Hindlimb muscle (tissue), 1 donor: Measurements from ENCODE around the gene SMLR1. TPM values are rescaled to one million over a fixed set of nuclear protein-coding genes. Genes with fewer than 3 reads are reported as not detected.

Experiments used
- DNase-seq: peaks from one replicate; pipeline ENCODE4 v3.0.0-alpha.2; 2013
- polyA plus RNA-seq: library from polyadenylated mRNA; unstranded; fragments of 120-200 nt; gene quantifications from one replicate; pipeline ENCODE4 v1.2.1, GENCODE V29; 2013; ENCODE audit not compliant: insufficient read length

The SMLR1 gene
- polyA plus RNA-seq, 1 donor: not detected

DNA sequence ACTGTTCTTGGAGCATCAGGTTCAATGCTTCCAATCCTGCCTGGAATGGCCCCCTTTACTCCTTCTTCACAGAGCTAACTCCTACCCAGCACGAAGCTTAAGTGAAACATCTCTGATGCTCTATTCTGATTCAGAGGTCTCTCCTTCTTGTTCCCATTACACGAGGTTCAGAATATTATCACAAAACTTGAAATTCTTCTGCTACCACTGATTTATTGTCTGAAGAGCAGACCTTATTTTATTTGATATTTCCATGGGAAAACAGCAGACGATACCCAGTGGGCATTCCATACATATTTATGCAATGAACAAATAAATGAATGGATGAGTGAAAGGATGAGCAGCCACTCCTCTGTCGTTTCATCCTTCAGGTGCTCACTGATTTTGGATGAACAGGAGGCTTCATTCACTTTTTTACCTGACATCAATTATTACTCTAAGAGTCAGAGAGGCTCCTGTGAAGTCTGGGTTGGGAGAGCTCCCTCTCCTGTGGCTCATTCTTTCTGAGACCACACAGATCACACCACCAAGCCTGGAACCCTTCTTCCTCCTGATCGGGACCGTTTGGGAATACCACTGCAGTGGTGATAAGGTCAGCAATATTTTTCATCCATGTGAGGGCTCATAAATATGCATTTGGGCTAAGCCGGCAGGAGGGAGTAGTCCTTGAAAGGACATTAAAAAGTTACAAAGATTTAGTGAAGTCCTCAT is 25.8 kb downstream of the SMLR1 start:
- DNase-seq: no peak

DNA sequence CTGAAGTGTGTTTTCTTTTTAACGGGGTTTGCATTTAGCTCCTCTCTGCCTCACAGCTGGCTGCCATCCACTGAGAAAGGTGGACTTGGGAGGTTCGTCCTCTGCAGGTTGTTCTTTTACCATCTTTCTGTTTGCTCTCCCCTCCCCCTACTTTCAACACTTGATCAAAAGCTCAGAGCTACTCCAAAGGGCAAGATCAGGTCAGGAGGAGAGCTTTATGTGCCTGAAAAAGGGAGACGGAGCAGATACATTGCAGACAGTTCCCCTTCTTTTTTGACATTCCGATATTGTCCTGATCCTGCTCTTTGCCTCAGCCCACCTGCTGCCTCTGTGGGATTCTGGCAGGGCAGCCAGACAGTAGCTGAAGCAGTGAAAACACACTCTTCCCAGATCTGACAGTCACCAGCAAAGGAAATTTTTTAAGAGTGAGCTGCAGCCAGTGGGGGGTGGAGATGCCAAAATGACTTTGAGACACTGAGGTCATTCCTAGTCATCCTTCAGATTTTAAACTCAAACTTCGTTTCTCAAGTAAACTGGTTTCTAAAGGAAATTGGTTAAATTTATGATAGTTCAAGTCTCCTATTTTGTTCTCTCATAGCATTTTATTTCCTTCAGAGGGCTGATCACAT is 26.5 kb downstream of the SMLR1 start:
- no peak for DNase-seq

DNA sequence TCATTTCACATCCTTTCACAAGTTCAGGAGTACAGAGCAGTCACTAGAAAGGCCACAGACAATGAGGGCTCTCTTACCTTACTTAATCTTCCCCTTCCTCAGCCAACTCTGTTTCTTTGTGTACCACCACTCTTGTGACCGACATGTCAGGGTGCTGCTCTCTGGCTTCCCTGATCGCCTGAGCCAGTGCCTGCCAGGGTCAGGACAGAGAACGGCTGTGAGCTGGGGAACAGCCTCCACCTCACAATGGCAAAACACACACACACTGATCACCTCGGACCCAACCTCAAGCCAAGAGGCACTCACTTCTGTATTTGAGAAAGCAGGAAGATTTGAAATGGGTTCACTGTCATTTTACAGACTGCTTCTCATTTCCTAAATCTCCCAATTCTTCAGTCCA is 30.8 kb downstream of the SMLR1 start:
- no peak for DNase-seq

DNA sequence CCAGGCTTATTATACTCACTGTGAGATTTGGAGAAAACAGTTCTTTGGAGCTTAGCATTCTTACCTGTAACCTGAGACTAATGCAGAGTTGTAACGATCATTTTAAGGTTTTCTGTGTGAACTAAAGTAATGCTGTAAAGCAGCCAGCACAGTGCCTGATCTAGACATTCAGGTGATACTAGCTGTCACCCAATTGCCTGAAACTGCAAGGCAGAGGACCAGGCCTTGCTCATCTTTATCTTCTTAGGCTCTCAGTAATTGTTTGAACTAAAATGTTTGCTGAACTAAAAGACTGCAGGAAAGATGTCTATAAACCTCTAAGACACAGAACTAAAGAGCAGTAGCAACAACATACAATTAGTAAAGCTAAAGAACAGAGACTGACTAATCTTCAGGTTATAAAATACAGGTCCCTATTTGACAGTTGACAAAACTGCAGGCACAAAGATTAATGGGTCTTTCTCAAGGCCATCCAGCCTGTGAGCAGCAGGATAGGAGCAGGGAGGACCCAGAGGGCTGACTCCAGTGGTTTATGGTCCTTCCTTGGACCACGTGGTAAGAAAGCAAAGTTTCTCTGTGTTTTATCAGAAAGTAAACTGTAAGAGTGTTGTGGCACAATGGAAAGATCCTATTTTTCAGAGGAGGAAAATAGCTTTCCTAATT is 31.4 kb downstream of the SMLR1 start:
- no peak for DNase-seq

DNA sequence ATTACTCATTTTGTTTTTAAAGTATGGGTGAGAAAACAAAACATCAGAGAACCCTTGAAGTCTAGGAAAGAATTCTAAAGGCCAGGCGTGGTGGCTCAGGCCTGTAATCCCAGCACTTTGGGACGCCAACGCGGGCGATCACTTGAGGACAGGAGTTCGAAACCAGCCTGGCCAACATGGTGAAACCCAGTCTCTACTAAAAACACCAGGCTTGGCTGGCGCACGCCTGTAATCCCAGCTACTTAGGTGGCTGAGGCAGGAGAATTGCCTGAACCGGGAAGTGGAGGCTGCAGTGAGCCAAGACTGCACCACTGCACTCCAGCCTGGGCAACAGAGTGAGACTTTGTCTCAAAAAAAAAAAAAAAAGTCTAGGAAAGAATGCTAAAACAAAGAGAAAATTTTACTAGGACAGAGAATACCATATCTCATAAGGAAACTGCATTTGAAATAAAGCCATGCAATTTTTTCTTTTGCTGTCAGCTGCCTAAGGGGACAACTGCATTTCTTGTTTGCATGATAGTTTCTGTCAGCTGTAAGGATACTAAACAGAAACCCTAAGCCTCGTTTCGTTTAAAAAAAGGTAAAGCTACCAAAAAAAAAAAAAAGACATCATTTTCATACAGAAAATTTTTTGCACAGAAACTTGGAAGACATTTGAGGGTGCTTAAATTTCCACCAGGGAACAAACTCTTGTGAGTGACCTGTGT is 32.1 kb downstream of the SMLR1 start:
- no peak for DNase-seq

DNA sequence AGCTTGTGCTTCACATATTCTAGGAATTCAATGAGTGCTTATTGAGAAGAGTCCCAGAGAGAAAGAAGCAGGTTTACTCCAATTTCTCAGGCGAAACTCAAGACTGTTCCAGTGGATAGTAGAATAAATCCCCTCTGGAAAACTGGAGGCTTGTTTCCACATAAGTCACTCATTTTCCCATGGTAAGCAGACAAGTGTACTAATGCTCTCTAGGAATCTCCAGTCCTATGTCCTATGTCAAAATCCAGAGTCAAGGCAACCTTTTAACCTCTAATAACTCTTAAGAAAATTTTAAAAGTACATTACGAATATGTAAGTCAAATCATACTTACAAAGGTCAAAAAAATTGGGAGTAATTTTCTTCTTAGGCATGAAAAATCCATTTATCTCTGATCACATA is 35.2 kb downstream of the SMLR1 start:
- DNase-seq: no peak

DNA sequence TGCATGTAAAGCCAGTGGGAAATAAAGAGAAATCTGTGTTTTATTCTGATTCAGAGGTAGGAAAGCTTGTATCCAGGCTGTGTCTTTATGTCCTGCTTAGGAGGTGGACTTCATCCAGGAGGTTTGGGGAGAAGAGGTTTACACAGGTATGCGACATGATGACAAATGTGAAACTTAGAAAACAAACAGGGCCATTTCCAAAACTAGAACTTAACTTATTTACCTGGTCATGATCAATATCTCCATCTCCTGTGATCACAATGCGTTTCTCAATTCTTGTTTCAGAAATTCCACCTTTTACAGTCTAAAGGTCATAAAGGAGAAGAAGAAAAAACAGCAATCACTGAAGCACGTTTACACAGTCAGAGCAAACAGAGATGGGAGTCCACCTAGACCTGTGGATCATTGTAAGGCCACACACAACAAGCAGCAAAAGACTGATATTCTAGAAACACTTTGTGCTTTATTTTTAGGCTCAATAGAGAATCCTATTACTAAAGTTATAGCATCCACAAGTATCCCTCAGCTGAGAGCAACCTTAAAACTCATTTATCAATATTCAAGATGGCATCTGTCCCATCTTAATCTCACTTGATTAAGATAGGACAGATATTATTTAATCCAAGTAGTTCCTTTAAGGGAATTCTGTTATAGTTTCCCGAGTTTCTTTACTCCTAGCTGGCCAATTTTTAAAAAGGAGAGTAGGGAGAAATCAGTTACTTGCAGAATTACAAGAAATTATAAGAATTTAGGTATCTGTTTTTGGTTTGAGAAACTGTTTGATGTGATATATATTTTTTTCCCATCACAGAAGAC is 36.4 kb downstream of the SMLR1 start:
- no peak for DNase-seq

DNA sequence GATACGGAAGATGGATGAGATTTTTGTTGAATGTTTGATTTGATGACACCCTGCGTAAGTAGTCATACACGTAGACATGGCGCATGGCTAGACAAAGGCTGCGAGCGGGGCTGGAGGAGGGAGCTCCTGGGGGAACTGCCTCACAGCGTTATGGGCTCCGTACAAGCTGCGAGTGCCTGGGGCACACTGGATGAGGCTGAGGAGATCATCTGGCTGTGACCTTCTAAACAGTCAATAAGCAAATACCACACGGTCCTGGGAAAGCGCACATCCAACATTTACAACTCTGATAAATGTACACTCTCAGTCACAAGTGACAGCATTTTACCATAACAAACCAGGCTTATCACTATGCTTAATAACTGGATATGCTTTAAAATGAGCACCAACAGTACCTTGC is 37.1 kb downstream of the SMLR1 start:
- DNase-seq: no peak

DNA sequence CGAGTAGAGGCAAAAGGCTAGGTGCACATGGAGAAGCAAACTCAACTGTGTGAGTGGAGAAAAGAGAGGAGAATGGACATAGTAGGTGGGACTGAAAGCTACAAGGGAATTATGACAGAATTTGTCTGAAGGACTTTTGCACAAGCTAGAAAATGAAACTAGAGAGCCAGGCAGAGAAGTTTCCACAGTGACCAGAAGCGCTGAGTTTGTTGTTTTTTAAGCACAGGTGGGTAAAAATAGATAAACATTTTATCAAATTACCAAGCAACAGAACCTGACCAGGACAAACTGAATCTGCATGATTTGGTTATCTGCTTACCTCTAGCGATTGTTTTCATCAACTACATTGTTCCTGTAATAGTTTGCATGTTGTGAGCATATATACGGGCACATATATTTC is 38.6 kb downstream of the SMLR1 start:
- no peak for DNase-seq

DNA sequence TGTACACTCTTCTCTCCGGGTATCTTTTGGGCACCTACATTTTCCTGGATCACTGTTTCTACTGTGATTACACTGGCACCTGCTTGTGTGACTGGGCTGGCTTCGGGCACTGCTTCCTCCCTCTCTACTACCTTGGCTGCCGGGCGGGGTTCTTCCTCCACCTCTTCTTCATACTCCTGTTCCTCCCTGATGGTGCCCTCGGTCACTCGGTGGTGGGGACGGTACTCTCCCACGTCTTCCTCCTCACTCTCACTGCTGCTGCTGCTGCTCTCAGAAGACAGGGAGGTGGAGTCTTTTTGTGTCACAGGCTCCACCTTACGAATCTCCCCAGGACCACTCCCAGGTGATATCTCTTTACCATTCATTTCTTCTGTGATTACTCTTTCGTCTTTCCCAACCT is 42.5 kb downstream of the SMLR1 start:
- DNase-seq: no peak

DNA sequence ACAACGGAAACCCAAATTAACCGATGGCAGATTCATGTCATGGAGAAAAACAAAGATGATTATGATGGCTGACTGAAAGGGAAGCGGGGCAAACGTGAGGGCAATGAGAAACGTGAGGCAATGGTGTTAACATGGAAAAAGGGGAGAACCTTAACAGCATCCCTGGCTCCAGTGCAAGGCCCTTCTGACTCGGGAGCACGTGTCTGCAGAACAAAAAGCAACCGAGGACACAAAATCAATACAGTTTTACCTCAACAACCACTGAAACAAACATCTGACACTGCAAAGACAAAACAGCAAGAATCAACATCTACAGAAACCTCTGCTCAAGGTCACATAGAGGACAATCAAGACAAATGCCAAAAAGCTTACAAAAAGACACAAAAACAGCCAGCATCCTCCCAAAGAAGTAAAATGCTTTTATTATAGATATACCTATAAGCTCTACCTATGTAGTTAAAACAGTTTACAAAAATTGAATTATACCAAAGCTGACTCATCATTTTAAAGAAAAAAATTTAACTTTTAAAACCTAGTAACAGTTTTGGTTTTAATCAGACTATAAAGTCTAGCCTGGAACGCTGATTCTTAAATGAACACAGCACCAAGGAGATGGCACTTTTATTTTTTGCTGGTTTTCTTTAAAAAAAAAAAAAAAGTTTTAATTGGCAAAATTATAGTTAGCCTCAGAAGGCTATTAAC is 43.1 kb downstream of the SMLR1 start:
- no peak for DNase-seq

DNA sequence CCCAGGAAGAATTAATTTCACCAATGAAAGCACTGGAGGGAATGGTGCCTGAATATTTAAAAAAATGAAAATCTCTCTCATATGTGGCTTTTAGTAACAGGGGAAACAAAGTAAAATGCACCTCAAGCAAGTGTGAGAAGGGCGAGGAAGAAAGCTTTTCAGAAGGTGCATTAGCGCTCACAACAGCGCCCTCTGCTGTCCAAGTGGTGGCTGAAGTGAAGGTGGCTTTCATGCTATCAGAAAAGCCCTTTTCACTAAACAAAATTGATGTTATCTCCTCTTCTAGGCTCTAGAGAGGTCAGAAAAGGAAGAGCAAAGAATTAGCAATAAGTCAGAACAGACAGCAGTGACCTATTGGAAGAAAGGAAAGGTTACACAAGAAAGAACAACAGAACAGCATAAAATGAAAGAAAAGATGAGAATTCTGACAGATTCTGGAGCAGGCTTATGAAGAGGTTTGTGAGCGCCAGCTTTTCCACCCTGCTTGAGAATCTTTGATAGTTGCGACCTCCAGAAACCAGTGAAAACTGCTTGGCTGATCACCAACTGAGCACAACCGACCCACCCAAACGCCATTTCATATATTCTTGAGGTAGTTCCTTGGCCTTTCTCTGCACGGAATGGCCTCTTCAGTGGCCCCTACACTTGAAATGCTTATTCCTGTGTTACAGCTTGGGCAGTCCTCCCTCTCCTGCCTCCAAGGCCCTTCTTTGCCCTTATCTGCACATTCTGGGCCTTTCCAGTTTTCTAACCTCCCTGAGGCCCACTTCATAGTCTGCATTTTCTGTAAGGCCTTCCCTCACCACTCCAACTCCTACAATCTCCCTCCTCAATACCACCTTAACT is 45.3 kb downstream of the SMLR1 start:
- peak; percentile 69 for DNase-seq

DNA sequence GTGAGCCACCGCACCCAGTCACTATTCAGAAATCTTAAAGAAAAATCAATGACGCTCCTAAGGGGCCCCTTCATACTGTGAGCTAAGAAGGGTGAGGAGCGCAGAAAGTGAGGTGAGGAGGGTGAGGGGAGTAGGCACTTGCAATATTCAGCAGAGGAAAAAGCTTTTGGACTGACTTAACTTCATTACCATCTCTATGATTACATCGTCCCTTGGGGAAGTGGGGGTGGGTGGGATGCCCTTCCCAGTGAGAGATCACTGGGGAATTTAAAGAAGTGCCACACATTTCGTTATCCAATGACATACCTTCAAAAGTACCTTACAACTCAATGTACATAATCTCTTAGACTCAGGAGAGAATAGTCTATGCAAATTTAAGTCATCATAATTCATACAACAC is 46.5 kb downstream of the SMLR1 start:
- DNase-seq: no peak

DNA sequence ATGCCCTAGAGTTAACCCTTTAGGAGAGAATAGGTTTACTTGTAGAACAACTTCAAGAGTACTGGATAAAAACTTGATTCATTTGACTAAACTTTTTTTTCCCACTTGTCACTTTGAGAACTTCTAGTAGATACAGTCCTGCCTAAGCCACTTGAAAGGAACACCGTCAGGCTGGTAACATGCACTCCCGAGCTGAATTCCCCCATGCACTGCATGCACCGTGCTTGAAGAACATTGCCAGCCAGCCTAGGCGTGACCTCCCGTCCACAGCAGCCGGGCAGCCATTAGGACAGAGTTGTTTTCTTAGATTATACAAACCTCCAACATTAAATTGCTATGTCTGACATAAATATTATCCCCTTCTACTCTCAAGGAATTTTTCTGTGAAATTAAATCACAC is 52.6 kb downstream of the SMLR1 start:
- no peak for DNase-seq

DNA sequence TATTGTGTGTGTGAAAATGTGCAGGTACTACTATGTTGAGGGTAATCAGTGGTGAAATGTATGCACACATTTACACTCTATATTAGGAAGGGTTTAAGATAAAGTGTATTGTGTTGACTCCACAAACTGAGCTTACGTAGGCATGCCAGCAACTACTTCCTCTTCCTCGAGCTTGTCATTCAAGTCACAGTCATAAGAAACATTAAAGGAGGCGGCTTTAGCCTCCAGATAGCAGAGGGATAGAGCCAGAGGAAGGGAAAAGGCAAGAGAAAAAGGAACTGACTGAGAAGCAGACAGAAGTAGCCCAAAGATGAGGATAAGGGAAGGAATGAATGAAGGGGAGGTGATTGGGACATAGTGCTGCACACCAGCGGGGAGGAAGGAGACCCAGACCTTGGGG is 55.2 kb downstream of the SMLR1 start:
- DNase-seq: no peak

DNA sequence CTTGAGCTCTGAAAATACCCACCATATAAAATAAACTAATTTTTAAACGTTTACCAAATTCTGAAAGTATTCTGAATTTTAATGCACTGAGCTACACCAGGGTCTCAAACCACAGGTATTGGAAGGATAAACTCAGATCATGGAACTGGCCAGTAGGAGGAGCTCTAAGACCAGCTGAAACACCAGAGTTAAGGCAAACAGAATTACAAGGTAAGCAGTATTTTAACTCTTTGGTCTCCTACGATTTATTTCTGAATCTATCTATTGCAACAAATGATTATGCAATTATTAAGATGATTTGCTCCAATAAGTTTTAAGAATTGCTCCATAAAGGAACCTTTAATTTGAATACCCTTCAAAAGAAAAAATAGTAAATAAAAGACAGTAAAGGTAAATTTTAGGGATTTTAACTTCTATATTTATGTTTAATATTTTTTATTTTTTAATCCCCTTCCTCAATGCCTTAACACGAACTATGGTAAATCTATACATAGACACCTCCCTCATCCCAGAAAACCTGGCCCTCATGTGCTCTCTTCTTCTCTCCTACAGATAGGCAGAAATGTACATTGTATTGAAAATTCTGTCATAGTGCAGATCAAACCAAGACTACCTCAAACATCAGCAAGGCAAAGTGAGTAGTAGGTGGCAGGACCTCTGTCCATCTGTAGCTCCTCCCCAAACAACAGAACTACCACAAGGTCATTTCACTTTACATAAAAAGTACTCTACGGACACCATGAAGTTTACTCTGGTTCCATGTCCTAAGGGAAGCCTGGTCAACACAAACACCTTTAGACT is 58.4 kb downstream of the SMLR1 start:
- peak; percentile 82 for DNase-seq
